Endometrial microvascular endothelial cells (primary cell): Measurements from ENCODE around the gene MOGAT1. TPM values are rescaled to one million over a fixed set of nuclear protein-coding genes. Genes with fewer than 3 reads are reported as not detected.
"Not testable (repeated sequence)": the region's sequence is repeated elsewhere in the genome, so short reads cannot be mapped to it uniquely, and the experiment has no call there.

Source experiments
- in situ Hi-C: cut with HindIII; loops from 2 replicates; pipeline ENCODE4 v1.10.0; 2017; ENCODE audit warnings: low sequenced_read_pairs, low pct_unique_long_range_greater_than_20kb; ENCODE audit errors: inconsistent ontology term
- total RNA-seq: library from RNA; depleted of rRNA; stranded (reverse); fragments of >200 nt; gene quantifications from one replicate; pipeline ENCODE4 v1.2.3, GENCODE V29; 2015; ENCODE audit errors: inconsistent ontology term

The MOGAT1 gene
- total RNA-seq, 1 donor from 2014 or later: not detected

DNA sequence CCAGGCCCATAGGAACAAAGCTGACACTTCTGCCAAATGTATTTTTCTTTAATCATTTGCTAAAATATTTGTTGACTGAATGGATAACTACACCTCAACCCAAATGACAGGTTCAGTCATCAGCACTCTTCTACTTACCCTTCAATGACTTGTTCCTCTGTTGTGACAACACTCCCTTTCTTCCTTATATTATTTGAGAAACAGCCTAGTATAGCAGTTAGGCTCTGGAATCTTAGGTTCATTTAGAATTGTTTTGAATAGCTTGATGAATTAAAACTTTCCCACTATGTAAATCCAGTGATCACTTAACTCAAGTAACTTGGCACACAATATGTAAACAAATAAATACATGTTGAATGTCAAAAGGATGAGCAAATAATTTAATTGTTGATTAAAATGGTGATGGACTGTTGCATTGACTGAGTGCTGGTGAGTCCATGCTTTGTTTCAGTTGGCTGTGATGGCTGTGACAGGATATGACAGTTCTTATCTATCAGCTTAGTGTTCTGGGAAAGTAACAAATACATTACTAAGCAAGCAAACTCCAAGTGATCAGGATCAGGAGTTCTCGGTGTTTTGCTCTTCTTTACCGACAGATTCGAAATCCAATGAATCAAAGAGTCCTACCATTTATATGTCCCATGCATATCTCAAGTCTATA lies 2.8 kb upstream of the MOGAT1 start:
- in situ Hi-C loops: no loop called here

DNA sequence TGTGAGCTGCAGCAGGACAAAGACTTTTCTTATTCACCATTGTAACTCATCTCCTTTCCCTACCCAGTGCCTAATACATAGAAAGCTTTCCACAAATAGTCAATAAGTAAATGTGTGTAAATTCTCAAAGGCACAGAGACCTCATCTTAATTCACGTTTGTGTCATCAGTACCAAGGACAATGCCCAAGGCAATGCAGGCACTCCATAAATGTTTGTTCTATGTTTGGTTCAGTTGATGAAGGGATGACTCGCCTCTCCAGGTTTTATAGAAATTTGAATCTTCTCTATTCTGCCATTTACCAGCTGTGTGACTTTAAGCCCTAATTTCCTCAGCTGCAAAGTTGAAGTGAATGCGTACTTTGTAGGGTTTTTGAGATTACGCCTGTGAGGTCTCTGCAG lies 2.1 kb upstream of the MOGAT1 start:
- in situ Hi-C loops: no loop called here

DNA sequence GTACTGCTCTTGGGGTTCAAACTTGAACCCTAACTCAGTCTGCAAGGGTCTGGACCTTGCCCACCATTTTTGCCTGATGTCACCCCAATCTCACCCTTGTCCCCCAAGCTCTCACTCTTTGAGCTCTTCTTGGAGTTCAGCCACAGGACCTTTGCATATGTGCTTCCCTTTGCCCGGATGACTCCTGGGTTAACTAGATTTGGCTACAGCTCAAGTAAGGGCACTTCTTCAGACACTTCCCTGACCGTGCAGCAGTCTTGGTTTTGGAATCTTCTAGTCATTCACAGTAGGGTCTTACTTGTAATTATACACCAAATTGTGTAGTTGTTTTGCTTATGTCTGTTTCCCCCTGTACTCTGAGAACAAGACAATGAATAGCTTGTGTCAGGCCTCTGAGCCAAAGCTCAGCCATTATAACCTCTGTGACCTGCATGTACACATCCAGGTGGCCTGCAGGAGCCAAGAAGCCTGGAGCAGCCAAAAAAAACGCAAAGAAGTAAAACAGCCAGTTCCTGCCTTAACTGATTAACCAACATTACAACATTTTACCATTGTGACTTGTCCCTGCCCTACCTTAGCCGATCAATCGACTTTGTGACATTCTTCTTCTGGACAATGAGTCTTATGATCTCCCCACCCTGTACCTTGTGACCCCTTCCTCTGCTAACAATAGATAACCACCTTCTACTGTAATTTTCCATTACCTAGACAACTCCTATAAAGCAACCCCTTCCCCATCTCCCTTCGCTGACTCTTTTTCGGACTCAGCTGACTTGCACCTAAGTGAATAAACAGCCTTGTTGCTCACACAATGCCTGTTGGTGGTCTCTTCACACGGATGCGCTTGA lies 1.0 kb upstream of the MOGAT1 start:
- in situ Hi-C loops: no loop called here

DNA sequence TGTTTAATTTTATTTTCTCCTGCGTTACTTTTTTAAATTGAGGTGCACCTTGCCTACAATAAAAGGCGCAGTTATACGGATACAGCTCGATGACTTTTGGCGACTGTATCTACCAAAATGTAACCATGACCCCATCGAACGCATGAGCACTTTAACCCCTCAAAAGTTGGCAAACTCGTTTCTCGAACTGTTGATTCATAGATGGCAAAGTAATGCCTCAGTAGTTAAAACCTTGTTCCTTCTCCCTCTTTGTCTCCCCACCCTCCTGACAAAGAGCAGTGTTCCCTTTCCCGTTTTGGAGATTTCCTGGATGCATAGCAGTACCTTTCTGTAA lies 577 bp downstream of the MOGAT1 start:
- in situ Hi-C loops: no loop called here

DNA sequence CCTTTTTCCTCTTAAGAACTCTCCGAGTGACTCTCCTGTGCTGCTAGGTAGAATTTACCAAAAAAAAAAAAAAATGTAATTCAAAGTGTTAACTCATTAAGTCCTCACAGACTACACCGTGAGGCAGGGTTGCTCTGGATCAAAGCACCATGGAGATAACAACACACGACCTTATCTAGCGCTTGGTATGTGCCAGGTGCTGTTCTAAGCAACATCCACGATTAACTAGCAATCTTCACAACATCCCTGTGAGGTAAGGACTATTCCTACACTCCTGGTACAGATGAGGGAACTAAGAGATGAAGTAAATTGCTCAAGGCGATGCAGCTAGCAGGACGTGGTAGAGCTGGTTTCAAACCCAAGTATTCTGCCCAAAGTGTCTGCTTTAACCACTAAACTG lies 1.8 kb downstream of the MOGAT1 start:
- in situ Hi-C loops: no loop called here

DNA sequence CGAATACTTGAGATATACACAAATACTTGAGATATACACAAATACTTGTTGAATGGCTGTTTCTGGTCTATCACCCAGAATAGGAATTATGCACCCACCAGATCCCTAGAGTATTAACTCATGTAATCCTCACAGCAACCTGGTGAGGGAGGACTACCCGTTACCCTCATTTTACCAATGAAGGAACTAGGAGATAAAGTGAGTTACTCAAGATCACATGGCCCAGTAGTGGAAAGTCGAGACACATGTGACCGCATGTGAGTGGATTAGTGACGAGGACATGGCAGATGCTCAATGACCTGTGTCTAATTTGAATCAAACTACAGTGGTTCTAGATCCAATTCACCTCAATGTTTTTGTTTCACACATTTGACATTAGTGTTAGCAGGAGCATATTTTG lies 2.4 kb downstream of the MOGAT1 start:
- in situ Hi-C loops: no loop called here

DNA sequence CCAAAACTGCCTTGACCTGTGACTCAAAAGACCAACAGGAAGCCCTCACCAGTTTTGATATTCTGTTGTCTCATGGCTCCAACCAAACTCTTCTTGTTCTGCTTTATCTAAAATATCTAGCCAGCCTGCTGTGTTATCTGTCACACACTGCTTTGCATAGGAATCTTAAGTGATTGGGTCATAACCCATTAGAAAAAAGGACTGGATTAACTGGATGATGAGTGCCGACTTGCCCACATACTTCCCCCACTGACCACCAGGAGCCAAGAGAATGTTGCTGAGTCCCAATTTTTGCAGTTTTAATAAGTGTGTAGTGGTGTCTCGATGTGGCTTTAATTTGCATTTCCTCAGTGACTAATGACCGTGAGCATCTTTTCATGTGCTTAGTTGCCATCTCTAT lies 6.5 kb downstream of the MOGAT1 start:
- in situ Hi-C loops: no loop called here

DNA sequence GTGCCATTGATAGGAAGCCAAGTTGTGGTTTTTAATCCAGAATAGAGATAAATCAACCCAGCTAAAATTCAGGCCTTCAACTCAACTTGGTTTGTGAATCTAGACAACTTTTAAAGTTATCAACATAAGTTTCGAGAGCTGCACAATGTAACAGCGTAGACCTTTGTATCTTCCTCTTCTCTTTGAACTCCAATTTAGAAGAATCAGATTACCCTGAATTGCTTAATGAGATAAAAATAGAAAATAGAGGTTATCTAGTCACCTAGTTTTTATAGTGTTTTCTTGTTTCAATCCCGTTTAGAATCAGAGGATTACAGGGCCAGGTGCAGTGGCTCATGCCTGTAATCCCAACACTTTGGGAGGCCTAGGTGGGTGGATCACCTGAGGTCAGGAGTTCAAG lies 12.3 kb downstream of the MOGAT1 start:
- in situ Hi-C loops: no loop called here

DNA sequence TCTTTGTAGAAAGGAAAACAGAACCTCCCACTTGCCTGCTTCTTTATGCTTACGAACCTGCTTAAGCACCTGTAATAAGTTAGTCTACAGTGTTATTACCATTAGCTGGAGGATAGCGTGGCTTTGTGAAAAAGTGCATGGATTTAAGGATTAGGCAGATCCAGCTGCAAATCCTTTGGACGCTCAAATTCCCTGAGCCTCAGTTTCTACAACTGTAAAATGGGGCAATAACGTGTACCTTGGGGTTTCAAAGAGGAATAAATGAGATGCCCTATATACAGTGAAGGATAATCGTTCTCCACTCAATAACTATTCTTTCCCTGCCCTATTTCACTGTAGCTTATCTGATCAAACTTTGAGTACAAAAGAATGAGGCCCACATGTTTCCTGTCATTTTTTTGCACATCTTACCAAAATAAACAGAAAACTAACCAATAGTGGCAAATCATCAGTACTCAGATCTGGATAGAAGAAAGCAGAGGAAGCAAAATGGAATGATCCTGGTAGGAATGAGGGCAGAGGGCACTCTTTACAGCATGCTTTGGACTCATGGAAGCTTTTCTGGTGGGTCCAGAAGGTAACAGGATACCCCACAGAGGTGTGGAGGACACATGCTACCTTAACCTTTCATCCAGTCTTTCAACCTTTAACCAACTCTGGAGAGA lies 14.8 kb downstream of the MOGAT1 start:
- in situ Hi-C loops: no loop called here

DNA sequence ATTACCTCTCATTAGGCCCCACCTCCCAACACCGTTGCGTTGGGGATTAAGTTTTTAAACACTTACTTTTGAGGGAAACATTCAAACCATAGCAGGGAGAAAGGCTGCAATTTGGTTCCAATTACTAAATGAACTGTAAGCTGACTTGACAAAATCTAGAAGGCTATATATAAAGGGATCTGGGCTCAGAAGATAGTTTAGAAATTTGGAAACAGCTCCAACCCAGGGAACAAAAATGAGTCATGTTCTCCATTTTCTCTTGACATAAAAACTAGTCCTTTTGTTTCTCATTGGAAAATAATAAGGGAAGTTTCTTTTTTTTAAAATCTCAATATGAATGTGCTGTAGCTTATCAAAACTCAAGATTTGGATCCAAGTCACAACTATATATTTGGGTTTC lies 17.5 kb downstream of the MOGAT1 start:
- in situ Hi-C loops: no loop called here

DNA sequence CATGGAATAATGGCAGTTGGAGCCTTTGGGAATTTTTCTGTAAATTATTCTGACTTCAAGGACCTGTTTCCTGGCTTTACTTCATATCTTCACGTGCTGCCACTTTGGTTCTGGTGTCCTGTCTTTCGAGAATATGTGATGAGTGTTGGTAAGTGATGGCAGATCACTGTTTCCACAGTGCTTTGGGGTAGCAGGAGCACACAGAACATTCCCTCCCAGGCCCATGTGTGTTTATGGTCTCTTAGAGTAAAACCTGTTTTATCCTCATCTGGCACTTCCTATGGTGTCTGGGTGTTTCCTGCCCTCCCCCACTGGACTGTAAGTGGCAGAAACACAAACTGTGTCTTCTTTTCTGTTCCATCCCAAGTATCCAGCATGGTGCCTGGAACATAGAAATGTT lies 17.9 kb downstream of the MOGAT1 start:
- in situ Hi-C loops: no loop called here

DNA sequence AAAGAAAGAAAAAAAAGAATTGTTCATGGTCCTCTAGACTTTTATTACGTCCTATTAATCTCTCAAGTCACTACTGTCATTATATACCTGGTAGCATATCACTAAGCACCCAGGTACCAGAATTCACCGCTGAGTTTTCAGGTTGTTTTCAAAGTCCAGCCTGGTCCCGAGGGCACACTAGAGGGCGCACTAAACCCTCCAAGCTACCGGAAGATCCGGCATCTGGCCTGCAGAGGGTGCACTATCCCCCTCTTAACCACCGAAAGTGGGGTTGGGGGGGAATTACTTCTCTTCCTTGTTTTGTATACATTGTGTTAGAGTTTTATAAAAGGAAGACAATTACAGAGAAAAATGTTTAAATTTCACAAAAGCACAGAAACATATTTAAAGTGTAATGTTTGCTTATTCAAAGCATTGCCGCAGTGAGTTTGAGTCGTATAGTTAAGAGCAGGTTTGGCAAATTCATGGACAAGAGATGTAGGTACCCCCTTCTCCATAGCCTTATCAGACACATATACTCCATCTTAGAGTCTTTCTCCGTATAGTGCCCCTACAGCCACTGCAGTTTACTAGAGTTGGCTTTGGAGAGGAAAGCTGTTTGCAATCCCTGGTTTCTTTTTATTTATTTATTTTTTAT lies 19.2 kb downstream of the MOGAT1 start:
- in situ Hi-C loops: no loop called here

DNA sequence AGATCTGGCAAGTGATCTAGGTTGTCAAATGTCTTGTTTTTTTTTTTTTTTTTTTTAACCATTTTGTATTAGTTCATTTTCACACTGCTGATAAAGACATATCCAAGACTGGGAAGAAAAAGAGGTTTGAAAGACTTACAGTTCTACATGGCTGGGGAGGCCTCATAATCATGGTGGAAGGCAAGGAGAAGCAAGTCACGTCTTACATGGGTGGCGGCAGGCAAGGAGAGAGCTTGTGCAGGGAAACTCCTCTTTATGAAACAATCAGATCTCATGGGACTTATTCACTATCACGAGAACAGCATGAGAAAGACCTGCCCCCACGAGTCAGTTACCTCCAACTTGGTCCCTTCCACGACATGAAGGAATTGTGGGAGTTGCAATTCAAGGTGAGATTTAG lies 22.0 kb downstream of the MOGAT1 start:
- in situ Hi-C loops: not testable (repeated sequence)

DNA sequence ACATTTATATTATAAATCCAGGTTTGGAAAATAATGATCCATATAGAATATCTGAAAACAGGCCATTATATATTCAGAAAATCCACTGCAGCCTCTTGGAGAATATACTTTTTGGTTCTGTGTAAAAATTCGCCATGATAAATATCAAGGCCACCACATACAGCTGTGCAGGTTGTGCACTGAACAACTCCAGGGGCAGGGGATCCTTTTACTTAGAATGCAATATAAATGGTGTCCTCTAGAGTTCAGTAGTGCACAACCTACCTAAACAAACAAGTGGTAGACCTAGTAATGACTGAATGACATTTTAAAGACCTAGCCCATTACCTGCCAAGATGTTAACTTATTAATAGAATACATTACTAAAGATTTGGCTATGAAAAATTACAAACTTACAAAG lies 22.4 kb downstream of the MOGAT1 start:
- in situ Hi-C loops: no loop called here

DNA sequence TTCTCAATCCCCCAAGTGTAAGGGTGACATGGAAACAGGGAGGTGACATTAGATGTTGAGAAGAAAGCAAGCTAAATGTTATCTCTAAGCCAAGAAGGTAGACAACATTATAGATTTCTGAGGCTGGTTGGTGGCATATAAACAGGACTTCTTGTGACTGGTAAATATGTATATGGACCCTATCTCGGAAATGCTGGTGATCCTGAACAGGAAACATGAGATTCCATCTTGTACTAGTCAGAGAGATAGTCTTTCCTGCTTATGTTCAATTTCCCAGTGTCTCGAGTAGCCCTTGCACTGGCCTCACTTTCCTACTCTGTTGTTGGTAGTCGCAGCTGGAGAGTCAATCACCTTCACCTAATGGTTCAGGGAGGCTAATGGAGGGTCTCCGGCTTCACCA lies 26.8 kb downstream of the MOGAT1 start:
- in situ Hi-C loops: no loop called here

DNA sequence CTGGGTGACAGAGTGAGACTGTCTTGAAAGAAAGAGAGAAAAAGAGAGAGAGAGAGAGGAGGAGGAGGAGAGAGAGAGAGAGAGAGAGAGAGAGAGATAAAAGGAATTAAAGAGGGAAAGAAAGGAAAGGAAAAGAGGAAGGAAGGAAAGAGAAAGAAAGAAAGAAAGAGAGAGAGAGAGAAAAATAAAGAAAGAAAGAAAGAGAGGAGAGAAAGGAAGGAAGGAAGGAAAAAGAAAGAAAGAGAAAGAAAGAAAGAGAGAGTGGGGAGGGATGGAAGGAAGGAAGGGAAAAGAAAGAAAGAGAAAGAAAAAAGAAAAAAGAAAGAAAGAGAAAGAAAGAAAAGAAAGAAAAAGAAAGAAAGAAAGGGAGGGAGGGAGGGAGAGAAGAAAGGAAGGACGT lies 29.8 kb downstream of the MOGAT1 start:
- in situ Hi-C loops: no loop called here

DNA sequence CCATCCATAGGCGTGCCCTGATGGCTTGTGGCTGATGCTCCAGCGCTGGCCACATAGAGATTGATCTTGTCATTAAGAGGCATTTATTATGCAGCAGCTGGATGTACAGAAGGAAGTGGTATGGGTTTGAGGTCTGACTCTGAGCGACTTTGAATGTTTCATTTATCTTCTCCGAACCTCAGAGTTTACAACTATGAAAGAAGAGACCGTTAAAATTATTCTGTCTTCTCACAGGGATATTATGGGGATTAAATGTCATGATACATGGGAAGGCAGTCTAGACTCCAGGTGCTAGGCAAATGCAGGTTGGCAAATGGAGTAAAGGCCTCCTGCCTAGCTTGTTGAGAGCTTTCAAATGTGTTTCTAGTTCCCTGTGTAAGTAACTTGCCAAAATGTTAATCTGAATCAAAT lies 30.3 kb downstream of the MOGAT1 start:
- in situ Hi-C loops: no loop called here

DNA sequence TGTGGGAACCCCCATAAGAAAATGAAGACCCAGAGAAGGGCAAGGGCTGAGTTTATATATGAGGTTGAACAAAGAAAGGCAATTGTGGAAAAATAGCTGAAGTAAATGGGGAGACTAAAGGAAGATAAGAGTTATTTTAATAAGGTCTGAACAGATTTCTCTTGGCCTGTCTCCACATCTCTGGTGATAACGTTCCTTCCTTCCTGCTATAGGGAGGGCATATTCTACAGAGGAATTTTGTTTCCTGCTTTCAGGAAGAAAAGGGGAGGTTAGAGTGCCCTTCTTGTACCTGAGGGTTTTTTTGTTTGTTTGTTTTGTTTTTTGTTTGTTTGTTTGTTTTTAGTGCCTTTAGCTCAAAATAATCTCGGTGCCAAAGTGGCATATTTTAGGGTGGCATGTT lies 31.6 kb downstream of the MOGAT1 start:
- in situ Hi-C loops: no loop called here

DNA sequence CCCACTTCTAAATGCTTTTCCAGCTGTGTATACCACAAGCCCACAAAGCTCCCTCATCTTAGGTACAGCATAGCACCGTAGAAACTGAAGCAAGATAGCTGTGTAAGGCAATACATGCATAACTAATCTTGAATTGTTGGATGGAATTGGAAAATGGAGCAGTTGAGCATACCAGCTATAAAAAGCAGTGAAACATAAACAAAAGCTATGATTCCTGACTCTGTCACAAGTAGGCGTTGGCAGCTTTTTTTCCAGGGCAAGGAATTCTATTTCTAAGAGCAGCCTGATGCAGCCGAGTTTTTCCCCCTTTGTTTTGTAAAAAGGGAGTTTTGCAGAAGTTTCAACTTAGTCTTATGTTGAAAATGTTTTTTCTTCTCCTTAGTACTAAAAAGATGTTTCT lies 32.4 kb downstream of the MOGAT1 start:
- in situ Hi-C loops: no loop called here

DNA sequence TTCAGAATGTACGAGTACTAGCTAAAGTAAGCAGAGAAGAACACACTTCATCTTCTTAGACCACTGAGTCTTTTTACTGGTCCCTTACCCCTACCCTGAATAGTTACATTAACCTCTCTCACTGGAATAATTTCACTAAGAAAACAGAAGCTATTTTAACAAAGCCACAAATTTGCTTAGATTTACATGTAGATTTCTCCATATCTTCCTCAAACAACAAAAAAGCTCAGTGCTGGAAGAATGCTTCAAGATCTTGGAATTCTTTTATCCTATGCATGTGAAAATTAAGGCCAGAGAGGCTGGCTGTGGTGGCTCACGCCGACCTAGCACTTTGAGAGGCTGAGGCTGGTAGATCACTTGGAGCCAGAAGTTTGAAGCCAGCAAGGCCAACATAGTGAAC lies 35.2 kb downstream of the MOGAT1 start:
- in situ Hi-C loops: no loop called here
